Measurements from ENCODE around the gene RASGEF1C.

RASGEF1C gene

GRCh38 chr5:180119903-180120236 is 89.1 kb downstream of the RASGEF1C start (continued):
- TF ChIP-seq ZNF518A (tag by site-specific recombination; conservative IDR thresholded peaks at IDR 0.05; ENCODE audit: low read depth), result no peak
- TF ChIP-seq ZNF843 (tag by site-specific recombination; IDR thresholded peaks at IDR 0.05), result no peak
- no peak for TF ChIP-seq MEIS1 (CRISPR knock-in tag; IDR thresholded peaks at IDR 0.05; ENCODE audit: borderline replicate concordance)
- TF ChIP-seq ZNF423 (tag by site-specific recombination; IDR thresholded peaks at IDR 0.05), result no peak
- TF ChIP-seq ZNF112 (tag by site-specific recombination; IDR thresholded peaks at IDR 0.05), result no peak
- no peak for TF ChIP-seq ZNF548 (tag by site-specific recombination; IDR thresholded peaks at IDR 0.05)

GRCh38 chr5:180119031-180119902 is 89.7 kb downstream of the RASGEF1C start:
- no peaks in the 10 kb centered on the region for H3K4me1 ChIP-seq (ENCODE audit: control insufficient read depth, insufficient read depth, low read length)
- no peak overlapping the region for H3K4me3 ChIP-seq (ENCODE audit: low read depth, low read length)
- ChIA-PET CTCF (no interaction called here), POLR2A (no interaction called here)
- TF ChIP-seq ZNF362 (tag by site-specific recombination; IDR thresholded peaks at IDR 0.05), result no peak
- TF ChIP-seq ZNF654 (tag by site-specific recombination; IDR thresholded peaks at IDR 0.05; ENCODE audit: low read depth), result no peak
- TF ChIP-seq SCRT2 (tag by site-specific recombination; IDR thresholded peaks at IDR 0.05), result no peak
- no peak for TF ChIP-seq MYNN (tag by site-specific recombination; IDR thresholded peaks at IDR 0.05; ENCODE audit: borderline replicate concordance)
- TF ChIP-seq PATZ1 (tag by site-specific recombination; IDR thresholded peaks at IDR 0.05), result no peak
- TF ChIP-seq ZSCAN5A (tag by site-specific recombination; IDR thresholded peaks at IDR 0.05), result no peak
- TF ChIP-seq ZSCAN4 (tag by site-specific recombination; IDR thresholded peaks at IDR 0.05), result no peak
- no peak for TF ChIP-seq ZNF37A (tag by site-specific recombination; IDR thresholded peaks at IDR 0.05)
- TF ChIP-seq YY2 (tag by site-specific recombination; IDR thresholded peaks at IDR 0.05), result no peak
- no peak for TF ChIP-seq ZNF132 (tag by site-specific recombination; IDR thresholded peaks at IDR 0.05; ENCODE audit: borderline replicate concordance)
- no peak for TF ChIP-seq ZNF621 (tag by site-specific recombination; IDR thresholded peaks at IDR 0.05)
- no peak for TF ChIP-seq ZNF660 (tag by site-specific recombination; IDR thresholded peaks at IDR 0.05)
- no peak for TF ChIP-seq INSM2 (tag by site-specific recombination; IDR thresholded peaks at IDR 0.05)
- TF ChIP-seq ZNF350 (tag by site-specific recombination; IDR thresholded peaks at IDR 0.05), result no peak
- no peak for TF ChIP-seq HOXD13 (CRISPR knock-in tag; IDR thresholded peaks at IDR 0.05; ENCODE audit: borderline replicate concordance)
- no peak for TF ChIP-seq ZBTB6 (tag by site-specific recombination; IDR thresholded peaks at IDR 0.05)
- no peaks in the 10 kb centered on the region for H3K9me3 ChIP-seq (ENCODE audit: control insufficient read depth, insufficient read depth, low read depth, low read length)
- no peaks in the 10 kb centered on the region for H3K36me3 ChIP-seq (ENCODE audit: control insufficient read depth in 2 of 2, insufficient read depth in 1 of 2, low read length in 2 of 2)
- no peak overlapping the region for H3K27ac ChIP-seq (ENCODE audit: extremely low read depth, low read depth, low read length)
